ENCODE results near the gene DIO2. TPM values are rescaled to one million over a fixed set of nuclear protein-coding genes. Genes with fewer than 3 reads are reported as not detected.

Gene DIO2
- total RNA-seq, 1 experiment from 2014 or later = 0.04 TPM

DNA sequence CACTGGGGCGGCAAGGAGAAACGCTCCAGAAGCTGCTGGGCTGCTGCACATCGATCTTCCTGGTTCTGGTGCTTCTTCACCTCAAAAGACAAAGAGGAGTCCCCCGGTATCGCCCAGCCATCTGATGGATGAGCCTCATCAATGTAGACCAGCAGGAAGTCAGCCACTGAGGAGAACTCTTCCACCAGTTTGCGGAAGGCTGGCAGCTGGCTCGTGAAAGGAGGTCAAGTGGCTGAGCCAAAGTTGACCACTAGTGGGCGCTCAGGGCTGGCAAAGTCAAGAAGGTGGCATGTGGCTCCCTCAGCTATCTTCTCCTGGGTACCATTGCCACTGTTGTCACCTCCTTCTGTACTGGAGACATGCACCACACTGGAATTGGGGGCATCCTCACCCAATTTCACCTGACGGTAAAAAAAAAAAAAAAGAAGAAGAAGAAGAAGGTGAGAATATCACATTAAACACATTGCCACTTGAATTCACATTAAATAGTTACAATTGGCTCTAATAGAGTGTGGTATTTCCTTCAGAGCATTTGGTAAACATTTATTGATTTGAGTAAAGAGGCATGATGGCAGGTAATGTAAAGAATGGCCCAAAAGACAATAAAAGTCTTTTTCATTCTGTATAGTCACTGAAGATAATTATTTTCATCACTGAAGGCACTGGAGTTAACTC lies 8.3 kb downstream of the DIO2 start:
- ChIA-PET POLR2A (no interaction called here), CTCF (interaction anchor here (0.6 to 2.4 kb wide), 13 partner anchors 10 to 1269 kb away, joined by 3 to 17 read pairs (median 4); no protein-coding TSS in a partner anchor)
- ATAC-seq (peak; percentile 95), DNase-seq (ENCODE audit: low spot score) (peak; percentile 83)
- Mint-ChIP-seq H3K36me3 (no peaks in the 10 kb centered on the region), H3K27ac (no peak overlapping the region), H3K27me3 (ENCODE audit: low read depth) (peaks cover 5% of the 10 kb centered on the region), H3K9me3 (peaks cover 22% of the 10 kb centered on the region), H3K4me1 (no peaks in the 10 kb centered on the region), H3K4me3 (no peak overlapping the region)
- TF ChIP-seq, protein P1, sequence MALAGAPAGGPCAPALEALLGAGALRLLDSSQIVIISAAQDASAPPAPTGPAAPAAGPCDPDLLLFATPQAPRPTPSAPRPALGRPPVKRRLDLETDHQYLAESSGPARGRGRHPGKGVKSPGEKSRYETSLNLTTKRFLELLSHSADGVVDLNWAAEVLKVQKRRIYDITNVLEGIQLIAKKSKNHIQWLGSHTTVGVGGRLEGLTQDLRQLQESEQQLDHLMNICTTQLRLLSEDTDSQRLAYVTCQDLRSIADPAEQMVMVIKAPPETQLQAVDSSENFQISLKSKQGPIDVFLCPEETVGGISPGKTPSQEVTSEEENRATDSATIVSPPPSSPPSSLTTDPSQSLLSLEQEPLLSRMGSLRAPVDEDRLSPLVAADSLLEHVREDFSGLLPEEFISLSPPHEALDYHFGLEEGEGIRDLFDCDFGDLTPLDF (CRISPR knock-in tag; IDR thresholded peaks at IDR 0.05) = no peak
- TF ChIP-seq, protein P2, sequence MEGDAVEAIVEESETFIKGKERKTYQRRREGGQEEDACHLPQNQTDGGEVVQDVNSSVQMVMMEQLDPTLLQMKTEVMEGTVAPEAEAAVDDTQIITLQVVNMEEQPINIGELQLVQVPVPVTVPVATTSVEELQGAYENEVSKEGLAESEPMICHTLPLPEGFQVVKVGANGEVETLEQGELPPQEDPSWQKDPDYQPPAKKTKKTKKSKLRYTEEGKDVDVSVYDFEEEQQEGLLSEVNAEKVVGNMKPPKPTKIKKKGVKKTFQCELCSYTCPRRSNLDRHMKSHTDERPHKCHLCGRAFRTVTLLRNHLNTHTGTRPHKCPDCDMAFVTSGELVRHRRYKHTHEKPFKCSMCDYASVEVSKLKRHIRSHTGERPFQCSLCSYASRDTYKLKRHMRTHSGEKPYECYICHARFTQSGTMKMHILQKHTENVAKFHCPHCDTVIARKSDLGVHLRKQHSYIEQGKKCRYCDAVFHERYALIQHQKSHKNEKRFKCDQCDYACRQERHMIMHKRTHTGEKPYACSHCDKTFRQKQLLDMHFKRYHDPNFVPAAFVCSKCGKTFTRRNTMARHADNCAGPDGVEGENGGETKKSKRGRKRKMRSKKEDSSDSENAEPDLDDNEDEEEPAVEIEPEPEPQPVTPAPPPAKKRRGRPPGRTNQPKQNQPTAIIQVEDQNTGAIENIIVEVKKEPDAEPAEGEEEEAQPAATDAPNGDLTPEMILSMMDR (IDR thresholded peaks at IDR 0.05) = peak; percentile 60

DNA sequence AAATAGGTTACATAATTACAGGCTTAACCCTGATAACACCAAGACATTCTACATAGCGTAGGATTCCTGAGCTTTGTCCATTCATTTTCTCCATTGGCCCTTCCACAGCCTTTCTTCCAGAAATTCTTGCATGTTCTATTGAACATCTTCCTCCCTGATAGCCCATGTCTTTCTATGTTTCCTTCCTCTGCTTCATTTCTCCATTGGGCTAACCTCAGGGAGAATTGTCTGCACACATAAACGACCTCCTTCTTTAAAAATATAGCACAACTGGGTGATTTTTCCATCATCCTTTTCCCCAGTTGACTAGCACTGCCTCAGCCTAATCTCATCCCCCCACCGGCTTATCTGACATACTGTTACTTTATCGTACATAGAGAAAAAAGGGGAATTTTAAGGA lies 11.2 kb downstream of the DIO2 start:
- TF ChIP-seq TCF7 (CRISPR knock-in tag; IDR thresholded peaks at IDR 0.05; ENCODE audit: low read depth) (no peak), GRHL2 (CRISPR knock-in tag; IDR thresholded peaks at IDR 0.05; ENCODE audit: insufficient replicate concordance, severe bottlenecking) (no peak)
- H3K4me3 Mint-ChIP-seq = no peak overlapping the region
- H3K4me1 Mint-ChIP-seq = no peaks in the 10 kb centered on the region
- H3K36me3 Mint-ChIP-seq = 0 out of 2 replicates have a peak, but pooled peaks cover 2% of the 10 kb centered on the region
- H3K9me3 Mint-ChIP-seq = peaks cover 22% of the 10 kb centered on the region; the same call in 1 of the 2 replicates
- H3K27me3 Mint-ChIP-seq (ENCODE audit: low read depth) = peaks cover 5% of the 10 kb centered on the region
- POLR2A ChIA-PET = no interaction called here
- no peak for DNase-seq (ENCODE audit: low spot score)
- CTCF ChIA-PET = no interaction called here
- no peak for ATAC-seq
- no peak overlapping the region for H3K27ac Mint-ChIP-seq

DNA sequence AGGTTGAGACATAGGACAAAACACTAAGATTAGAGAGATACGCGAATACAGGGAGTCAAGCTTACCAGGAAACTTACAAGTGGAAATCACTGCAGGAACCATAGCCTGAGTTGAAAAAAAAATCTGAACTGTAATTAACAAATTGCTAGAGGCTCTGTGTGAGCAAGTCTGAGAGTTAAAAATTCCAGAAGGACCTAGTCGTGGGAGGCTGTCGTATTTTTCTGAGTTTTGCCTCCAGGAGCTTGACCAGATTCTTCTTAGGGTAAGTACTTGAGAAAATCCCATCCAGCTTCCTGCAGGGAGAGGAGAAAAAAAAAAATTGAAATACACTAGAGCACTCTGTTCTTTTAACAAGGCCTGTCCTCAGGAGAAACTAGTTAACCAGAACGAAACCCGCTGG lies 22.7 kb downstream of the DIO2 start:
- Mint-ChIP-seq H3K4me3 (no peak overlapping the region), H3K4me1 (no peaks in the 10 kb centered on the region)
- TF ChIP-seq ZNF219 (CRISPR knock-in tag; IDR thresholded peaks at IDR 0.05; ENCODE audit: borderline replicate concordance) (no peak), NFE2L1 (CRISPR knock-in tag; IDR thresholded peaks at IDR 0.05) (no peak), OVOL2 (CRISPR knock-in tag; IDR thresholded peaks at IDR 0.05; ENCODE audit: borderline replicate concordance) (no peak), RELA (CRISPR knock-in tag; IDR thresholded peaks at IDR 0.05; ENCODE audit: borderline replicate concordance) (no peak), ELF4 (CRISPR knock-in tag; IDR thresholded peaks at IDR 0.05; ENCODE audit: low read depth) (no peak), JUN (CRISPR knock-in tag; IDR thresholded peaks at IDR 0.05) (no peak), ZBTB21 (CRISPR knock-in tag; IDR thresholded peaks at IDR 0.05; ENCODE audit: borderline replicate concordance) (no peak), ZNF121 (CRISPR knock-in tag; IDR thresholded peaks at IDR 0.05) (no peak), CREM (CRISPR knock-in tag; IDR thresholded peaks at IDR 0.05) (no peak), CREB1 (CRISPR knock-in tag; IDR thresholded peaks at IDR 0.05) (no peak)
- TF ChIP-seq, protein P3, sequence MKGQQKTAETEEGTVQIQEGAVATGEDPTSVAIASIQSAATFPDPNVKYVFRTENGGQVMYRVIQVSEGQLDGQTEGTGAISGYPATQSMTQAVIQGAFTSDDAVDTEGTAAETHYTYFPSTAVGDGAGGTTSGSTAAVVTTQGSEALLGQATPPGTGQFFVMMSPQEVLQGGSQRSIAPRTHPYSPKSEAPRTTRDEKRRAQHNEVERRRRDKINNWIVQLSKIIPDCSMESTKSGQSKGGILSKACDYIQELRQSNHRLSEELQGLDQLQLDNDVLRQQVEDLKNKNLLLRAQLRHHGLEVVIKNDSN (CRISPR knock-in tag; IDR thresholded peaks at IDR 0.05) = no peak
- TF ChIP-seq, protein P4, sequence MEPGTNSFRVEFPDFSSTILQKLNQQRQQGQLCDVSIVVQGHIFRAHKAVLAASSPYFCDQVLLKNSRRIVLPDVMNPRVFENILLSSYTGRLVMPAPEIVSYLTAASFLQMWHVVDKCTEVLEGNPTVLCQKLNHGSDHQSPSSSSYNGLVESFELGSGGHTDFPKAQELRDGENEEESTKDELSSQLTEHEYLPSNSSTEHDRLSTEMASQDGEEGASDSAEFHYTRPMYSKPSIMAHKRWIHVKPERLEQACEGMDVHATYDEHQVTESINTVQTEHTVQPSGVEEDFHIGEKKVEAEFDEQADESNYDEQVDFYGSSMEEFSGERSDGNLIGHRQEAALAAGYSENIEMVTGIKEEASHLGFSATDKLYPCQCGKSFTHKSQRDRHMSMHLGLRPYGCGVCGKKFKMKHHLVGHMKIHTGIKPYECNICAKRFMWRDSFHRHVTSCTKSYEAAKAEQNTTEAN (CRISPR knock-in tag; IDR thresholded peaks at IDR 0.05) = no peak
- TF ChIP-seq, protein P5, sequence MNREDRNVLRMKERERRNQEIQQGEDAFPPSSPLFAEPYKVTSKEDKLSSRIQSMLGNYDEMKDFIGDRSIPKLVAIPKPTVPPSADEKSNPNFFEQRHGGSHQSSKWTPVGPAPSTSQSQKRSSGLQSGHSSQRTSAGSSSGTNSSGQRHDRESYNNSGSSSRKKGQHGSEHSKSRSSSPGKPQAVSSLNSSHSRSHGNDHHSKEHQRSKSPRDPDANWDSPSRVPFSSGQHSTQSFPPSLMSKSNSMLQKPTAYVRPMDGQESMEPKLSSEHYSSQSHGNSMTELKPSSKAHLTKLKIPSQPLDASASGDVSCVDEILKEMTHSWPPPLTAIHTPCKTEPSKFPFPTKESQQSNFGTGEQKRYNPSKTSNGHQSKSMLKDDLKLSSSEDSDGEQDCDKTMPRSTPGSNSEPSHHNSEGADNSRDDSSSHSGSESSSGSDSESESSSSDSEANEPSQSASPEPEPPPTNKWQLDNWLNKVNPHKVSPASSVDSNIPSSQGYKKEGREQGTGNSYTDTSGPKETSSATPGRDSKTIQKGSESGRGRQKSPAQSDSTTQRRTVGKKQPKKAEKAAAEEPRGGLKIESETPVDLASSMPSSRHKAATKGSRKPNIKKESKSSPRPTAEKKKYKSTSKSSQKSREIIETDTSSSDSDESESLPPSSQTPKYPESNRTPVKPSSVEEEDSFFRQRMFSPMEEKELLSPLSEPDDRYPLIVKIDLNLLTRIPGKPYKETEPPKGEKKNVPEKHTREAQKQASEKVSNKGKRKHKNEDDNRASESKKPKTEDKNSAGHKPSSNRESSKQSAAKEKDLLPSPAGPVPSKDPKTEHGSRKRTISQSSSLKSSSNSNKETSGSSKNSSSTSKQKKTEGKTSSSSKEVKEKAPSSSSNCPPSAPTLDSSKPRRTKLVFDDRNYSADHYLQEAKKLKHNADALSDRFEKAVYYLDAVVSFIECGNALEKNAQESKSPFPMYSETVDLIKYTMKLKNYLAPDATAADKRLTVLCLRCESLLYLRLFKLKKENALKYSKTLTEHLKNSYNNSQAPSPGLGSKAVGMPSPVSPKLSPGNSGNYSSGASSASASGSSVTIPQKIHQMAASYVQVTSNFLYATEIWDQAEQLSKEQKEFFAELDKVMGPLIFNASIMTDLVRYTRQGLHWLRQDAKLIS (CRISPR knock-in tag; IDR thresholded peaks at IDR 0.05; ENCODE audit: borderline replicate concordance) = no peak
- TF ChIP-seq, protein P6, sequence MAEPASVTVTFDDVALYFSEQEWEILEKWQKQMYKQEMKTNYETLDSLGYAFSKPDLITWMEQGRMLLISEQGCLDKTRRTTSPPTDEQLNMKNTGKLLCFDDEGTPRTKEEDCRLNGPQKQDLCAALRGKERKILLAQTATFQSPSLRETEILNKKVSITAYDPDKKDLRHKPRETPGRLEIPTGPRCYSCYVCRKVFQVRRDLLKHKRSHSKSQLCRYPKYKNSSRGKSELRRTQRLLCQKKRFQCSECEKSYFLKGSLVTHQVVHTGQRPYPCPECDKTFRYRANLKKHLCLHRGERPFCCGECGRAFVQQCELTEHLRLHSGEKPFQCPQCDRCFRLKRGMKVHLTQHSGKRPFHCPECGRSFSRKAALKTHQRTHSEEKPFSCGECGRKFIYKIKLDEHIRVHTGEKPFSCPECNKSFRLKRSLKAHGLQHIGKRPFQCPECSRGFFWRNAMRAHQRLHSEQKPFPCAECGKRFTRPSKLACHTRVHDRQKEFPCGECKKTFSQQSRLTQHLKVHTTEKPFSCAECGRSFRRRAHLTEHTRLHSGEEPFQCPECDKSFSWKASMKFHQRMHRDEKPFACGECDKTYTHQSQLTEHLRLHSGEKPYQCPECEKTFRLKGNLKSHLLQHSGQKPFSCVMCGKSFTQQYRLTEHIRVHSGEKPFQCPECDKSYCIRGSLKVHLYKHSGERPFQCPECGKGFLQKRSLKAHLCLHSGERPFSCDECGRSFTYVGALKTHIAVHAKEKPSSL (CRISPR knock-in tag; conservative IDR thresholded peaks at IDR 0.05) = no peak
- TF ChIP-seq, protein P7, sequence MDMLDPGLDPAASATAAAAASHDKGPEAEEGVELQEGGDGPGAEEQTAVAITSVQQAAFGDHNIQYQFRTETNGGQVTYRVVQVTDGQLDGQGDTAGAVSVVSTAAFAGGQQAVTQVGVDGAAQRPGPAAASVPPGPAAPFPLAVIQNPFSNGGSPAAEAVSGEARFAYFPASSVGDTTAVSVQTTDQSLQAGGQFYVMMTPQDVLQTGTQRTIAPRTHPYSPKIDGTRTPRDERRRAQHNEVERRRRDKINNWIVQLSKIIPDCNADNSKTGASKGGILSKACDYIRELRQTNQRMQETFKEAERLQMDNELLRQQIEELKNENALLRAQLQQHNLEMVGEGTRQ (CRISPR knock-in tag; IDR thresholded peaks at IDR 0.05) = no peak

More for the DNA sequence above, 22.7 kb downstream of the DIO2 start:
- Mint-ChIP-seq H3K27me3 (ENCODE audit: low read depth) (no peaks in the 10 kb centered on the region), H3K9me3 (peaks cover 37% of the 10 kb centered on the region), H3K27ac (no peak overlapping the region), H3K36me3 (peaks cover 3% of the 10 kb centered on the region; the same call in 1 of the 2 replicates)
- DNase-seq (ENCODE audit: low spot score) (no peak), ATAC-seq (no peak)
- ChIA-PET CTCF (interaction anchor here (0.6 kb wide), 1 partner anchor 1265 kb away, joined by 3 read pairs; no protein-coding TSS in a partner anchor), POLR2A (no interaction called here)

Data from WTC11 (cell line).